GM18951 (cell line): Measurements from ENCODE around the gene ITPA.

Experiments
- POLR2A ChIP-seq: IDR thresholded peaks from 4 replicates; pipeline ENCODE4 v1.6.1; 2011; ENCODE audit warnings: mild to moderate bottlenecking; ENCODE audit not compliant: insufficient read length, insufficient read depth; ENCODE audit errors: extremely low read depth
- in situ Hi-C: fragments of 300-500 bp; cut with MboI; formaldehyde crosslinking; loops from one replicate; pipeline ENCODE4 v1.12.0; 2022; ENCODE audit warnings: low sequenced_read_pairs, mixed read lengths, inconsistent platforms; ENCODE audit not compliant: unreplicated experiment

ITPA gene

GRCh38 chr20:3209257-3209945 lies at the start of gene ITPA:
TSS of gene ITPA (plus strand) at chr20:3209498. CDS start at chr20:3209552, 54 bp downstream.
- in situ Hi-C loops: no loop called here
- peak; percentile 69 for TF ChIP-seq POLR2A

- in situ Hi-C loops: no loop called here
- no peak for TF ChIP-seq POLR2A
These were observed 48.9 kb upstream of the ITPA start for GRCh38 chr20:3160418-3160817.

- in situ Hi-C loops: no loop called here
- no peak for TF ChIP-seq POLR2A
These were observed 47.8 kb upstream of the ITPA start for GRCh38 chr20:3161316-3162079.

- in situ Hi-C loops: no loop called here
- no peak for TF ChIP-seq POLR2A
These were observed 47.2 kb upstream of the ITPA start for GRCh38 chr20:3162080-3162611.

GRCh38 chr20:3163099-3164042 lies 45.9 kb upstream of the ITPA start:
- TF ChIP-seq POLR2A: no peak
- in situ Hi-C loops: no loop called here

GRCh38 chr20:3164043-3164762 lies 45.1 kb upstream of the ITPA start:
- no peak for TF ChIP-seq POLR2A
- in situ Hi-C loops: no loop called here

- TF ChIP-seq POLR2A: no peak
- in situ Hi-C loops: no loop called here
These were observed 44.4 kb upstream of the ITPA start for GRCh38 chr20:3164763-3165410.

GRCh38 chr20:3165473-3166337 lies 43.6 kb upstream of the ITPA start:
- TF ChIP-seq POLR2A: no peak
- in situ Hi-C loops: no loop called here

- in situ Hi-C loops: no loop called here
These were observed 42.9 kb upstream of the ITPA start for GRCh38 chr20:3166338-3166912.

GRCh38 chr20:3166913-3167342 lies 42.4 kb upstream of the ITPA start:
- TF ChIP-seq POLR2A: no peak
- in situ Hi-C loops: no loop called here

More at GRCh38 chr20:3166338-3166912, 42.9 kb upstream of the ITPA start:
- no peak for TF ChIP-seq POLR2A

- in situ Hi-C loops: no loop called here
- no peak for TF ChIP-seq POLR2A
These were observed 41.6 kb upstream of the ITPA start for GRCh38 chr20:3167738-3168078.
